HepG2 (cell line): ENCODE results near the gene CARD19. TPM values are rescaled to one million over a fixed set of nuclear protein-coding genes. Genes with fewer than 3 reads are reported as not detected.
A peak's percentile ranks its signal among the peaks of the same experiment; 100 is the strongest.

Experiments used
- ATAC-seq: fragments of 200-7000 bp; cut with Tn5 transposase; 3 replicates; pipeline ENCODE4 v1.9.1; 2020; ENCODE audit warnings: mild to moderate bottlenecking, moderate library complexity
- BruUV-seq: library from RNA; stranded (reverse); fragments of 400-500 nt; replicated peaks from 2 replicates; lab custom pipeline; 2021; lab: Mats Ljungman, UMichigan
- CTCF ChIA-PET: fragments of 300-600 bp; formaldehyde crosslinking; extraction: SDS; loops from one replicate; lab custom pipeline; 2021; ENCODE audit warnings: low total read pairs, inconsistent platforms, low intra/inter-chr PET ratio; lab: Yijun Ruan, JAX
- POLR2A ChIA-PET: fragments of 350-600 bp; sonication (Branson Sonifier 250); formaldehyde crosslinking; loops from one replicate; lab custom pipeline; 2020; ENCODE audit warnings: antibody characterized with exemption, inconsistent platforms; lab: Yijun Ruan, JAX
- DNase-seq: peaks from one replicate; pipeline ENCODE4 v3.0.0-alpha.2; 2015; ENCODE audit warnings: low spot score
- FAIRE-seq: peaks from 3 replicates; lab custom pipeline; 2011; peaks lifted over from hg19 to GRCh38; lab: Jason Lieb, UNC
- H2AFZ ChIP-seq: one replicate; pipeline ENCODE4 v1.6.1; 2011; ENCODE audit warnings: low read length, inconsistent platforms
- H3K27ac ChIP-seq: fragments of 300-600 bp; 3 replicates; pipeline ENCODE4 v1.8.0; 2011; ENCODE audit warnings: mixed run types, mild to moderate bottlenecking, mixed read lengths, low read length, inconsistent platforms; ENCODE audit not compliant: insufficient read depth; ENCODE audit errors: extremely low read length
- H3K27me3 ChIP-seq, 2 experiments: fragments of 200-600 bp in 1 of 2; 2 replicates in 1 of 2; 3 replicates in 1 of 2; pipeline versions ENCODE4 v1.6.0 to v1.8.0; 2011; ENCODE audit warnings: low read length in 2 of 2, mild to moderate bottlenecking in 2 of 2, moderate library complexity in 2 of 2, inconsistent platforms in 1 of 2; ENCODE audit not compliant: insufficient read depth in 2 of 2, control insufficient read depth in 1 of 2
- H3K36me3 ChIP-seq, 2 experiments: fragments of 200-600 bp in 1 of 2; replicated peaks in 1 of 2; 2 replicates in 1 of 2; 3 replicates in 1 of 2; pipeline versions ENCODE4 v1.5.1 to v1.8.0; 2011; ENCODE audit warnings: low read length in 2 of 2, inconsistent platforms in 1 of 2; ENCODE audit not compliant: insufficient read depth in 2 of 2, control insufficient read depth in 1 of 2
- H3K4me1 ChIP-seq: 2 replicates; pipeline ENCODE4 v1.5.1; 2012; ENCODE audit warnings: low read length, inconsistent platforms; ENCODE audit not compliant: insufficient read depth
- H3K4me2 ChIP-seq: 2 replicates; pipeline ENCODE4 v1.6.0; 2011; ENCODE audit warnings: low read depth, low read length, inconsistent platforms
- H3K4me3 ChIP-seq, 3 experiments: fragments of 200-600 bp in 1 of 3; sonication (generic), shearing (Covaris generic) in 1 of 3; replicated peaks in 1 of 3; 2 replicates each; pipeline ENCODE4 v1.5.1; 2011 to 2016; ENCODE audit warnings: low read length in 3 of 3, inconsistent platforms in 2 of 3, low read depth in 2 of 3, mild to moderate bottlenecking in 2 of 3, control low read depth in 1 of 3, mixed read lengths in 1 of 3; ENCODE audit not compliant: insufficient read depth in 1 of 3
- H3K79me2 ChIP-seq: one replicate; pipeline ENCODE4 v1.6.1; 2011; ENCODE audit warnings: low read length, inconsistent platforms; ENCODE audit not compliant: insufficient read depth
- H3K9ac ChIP-seq: 2 replicates; pipeline ENCODE4 v1.6.0; 2011; ENCODE audit warnings: mild to moderate bottlenecking, low read depth, low read length, inconsistent platforms; ENCODE audit not compliant: insufficient read depth
- H3K9me3 ChIP-seq: 2 replicates; pipeline ENCODE4 v1.5.1; 2012; ENCODE audit warnings: mild to moderate bottlenecking, low read length
- H4K20me1 ChIP-seq: 2 replicates; pipeline ENCODE4 v1.6.0; 2011; ENCODE audit warnings: inconsistent platforms, mild to moderate bottlenecking, low read length, moderate library complexity; ENCODE audit not compliant: insufficient read depth
- BCL6 ChIP-seq: IDR thresholded peaks from 2 replicates; pipeline ENCODE4 v1.6.1; 2016; ENCODE audit warnings: missing genetic modification reagents, missing compliant biosample characterization
- HES4 ChIP-seq: sonication (generic); formaldehyde crosslinking; IDR thresholded peaks from 2 replicates; pipeline ENCODE4 v1.9.0; 2021; ENCODE audit warnings: mild to moderate bottlenecking, missing genetic modification reagents, borderline replicate concordance
- PCBP2 ChIP-seq: fragments of 200-400 bp; formaldehyde crosslinking; optimal IDR thresholded peaks from 2 replicates; pipeline ENCODE3; 2018; ENCODE audit warnings: low read length, low read depth; ENCODE audit not compliant: poor library complexity, severe bottlenecking
- ZNF567 ChIP-seq: sonication (generic); formaldehyde crosslinking; IDR thresholded peaks from 2 replicates; pipeline ENCODE4 v1.8.1; 2023; ENCODE audit warnings: mild to moderate bottlenecking, missing genetic modification reagents, borderline replicate concordance
- WGBS: methylation state at CpG from one replicate; pipeline ENCODE4 v1.1.6; 2017; ENCODE audit warnings: low lambda C conversion rate; 5-methylcytosine and 5-hydroxymethylcytosine counted together
- in situ Hi-C: cut with HindIII; loops from 2 replicates; pipeline ENCODE4 v1.10.0; 2017; ENCODE audit warnings: low pct_unique_long_range_greater_than_20kb; ENCODE audit not compliant: extremely low pct_ligation_motif_present
- intact Hi-C: fragments of 100-400 bp; cut with micrococcal nuclease; formaldehyde crosslinking; loops from one replicate; pipeline ENCODE4 v1.10.0; 2022; ENCODE audit not compliant: unreplicated experiment
- polyA plus RNA-seq, 8 experiments: library from polyadenylated mRNA; depleted of rRNA in 3 of 8; stranded (reverse) in 7 of 8; unstranded in 1 of 8; fragments of >200 nt; fragmentation: Illumina TruSeq in 4 of 8; extraction: Trizol in 4 of 8; gene quantifications; 2 replicates each; pipeline versions ENCODE4 v1.2.1 to v1.2.3, GENCODE V29; 2011 to 2016; ENCODE audit warnings: low read depth in 4 of 8, missing spikeins in 1 of 8, mixed read lengths in 1 of 8; ENCODE audit not compliant: insufficient read depth in 1 of 8
- total RNA-seq, 5 experiments: library from RNA; depleted of rRNA; stranded (reverse); fragments of >200 nt; fragmentation: Illumina TruSeq; extraction: Trizol; gene quantifications; 2 replicates each; pipeline ENCODE4 v1.2.3, GENCODE V29; 2016; ENCODE audit warnings: low read depth in 1 of 5
- TF ChIP-seq, protein P1 (sequence below): sonication (generic); formaldehyde crosslinking; IDR thresholded peaks from 2 replicates; pipeline ENCODE4 v1.5.0; 2020; ENCODE audit warnings: missing genetic modification reagents

CARD19 gene
- total and polyA plus RNA-seq, 2 of the 13 experiments (the other 11 are each of a cell fraction or from before 2014, with no cell fraction given) = 18.4 to 47.2 TPM

DNA sequence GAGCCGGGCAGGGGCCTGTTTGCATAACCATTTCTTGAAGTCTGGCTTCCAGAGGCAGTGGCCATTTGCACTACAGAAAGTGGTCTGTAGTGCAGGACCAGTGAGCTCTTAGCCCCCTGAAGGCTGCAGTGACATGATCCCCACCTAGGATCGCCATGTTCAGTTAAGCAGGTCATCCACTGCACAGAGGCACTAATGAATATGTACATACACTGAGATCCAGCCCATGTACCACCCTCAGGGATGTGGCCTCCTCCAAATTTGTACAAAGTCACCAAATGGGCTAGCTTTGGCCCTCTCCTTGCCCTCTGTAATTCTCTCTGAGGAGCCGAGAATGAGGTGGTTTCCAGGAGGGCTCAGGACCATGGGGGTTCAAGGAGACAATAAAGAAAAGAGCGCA lies 45.8 kb upstream of the CARD19 start:
- intact Hi-C loops = no loop called here
- Histone ChIP-seq H3K36me3 (no peaks in the 10 kb centered on the region), H3K79me2 (no peaks in the 10 kb centered on the region), H3K9me3 (no peaks in the 10 kb centered on the region), H3K27ac (no peak overlapping the region), H4K20me1 (no peaks in the 10 kb centered on the region), H3K9ac (no peak overlapping the region), H3K4me3 (no peak overlapping the region), H3K27me3 (peaks cover 3 to 36% of the 10 kb centered on the region in 2 experiments; a peak in 3 of 5 replicates), H3K4me2 (no peak overlapping the region), H2AFZ (no peak overlapping the region), H3K4me1 (peaks cover 46% of the 10 kb centered on the region)
- BruUV-seq = no TSS peak
- CTCF ChIA-PET = no interaction called here
- DNase-seq (no peak), FAIRE-seq (no peak), ATAC-seq (no peak)
- WGBS = 58% methylated on average over 4 of the region's 4 CpGs
- POLR2A ChIA-PET = no interaction called here
- TF ChIP-seq HES4 (no peak), ZNF567 (CRISPR knock-in tag) (no peak)
- in situ Hi-C loops = no loop called here

DNA sequence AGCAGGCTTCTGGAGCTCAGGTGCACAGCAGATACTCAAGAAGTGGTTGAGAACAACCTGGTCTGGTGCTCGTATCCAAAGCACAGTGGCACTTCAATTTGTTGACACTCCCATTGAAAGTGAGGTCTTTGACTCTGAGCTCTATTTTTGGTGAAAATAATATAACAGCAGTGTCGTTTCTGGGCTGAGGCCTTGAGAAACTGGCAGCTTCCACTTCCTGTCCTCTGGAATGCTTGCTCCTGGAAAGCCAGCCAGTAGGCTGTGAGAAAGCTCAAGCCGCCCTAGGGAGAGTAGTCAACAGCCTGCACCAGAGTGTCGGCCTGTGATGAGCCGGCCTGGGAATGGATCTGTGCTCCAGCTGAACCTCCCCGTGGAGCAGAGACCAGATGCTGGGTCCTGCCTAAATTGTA lies 44.3 kb upstream of the CARD19 start:
- CTCF ChIA-PET = no interaction called here

More for the DNA sequence above, 44.3 kb upstream of the CARD19 start:
- H3K79me2 ChIP-seq = no peaks in the 10 kb centered on the region
- peak; percentile 48; the same call in 1 of the 2 replicates for TF ChIP-seq BCL6 (CRISPR knock-in tag)
- TF ChIP-seq, protein P1, sequence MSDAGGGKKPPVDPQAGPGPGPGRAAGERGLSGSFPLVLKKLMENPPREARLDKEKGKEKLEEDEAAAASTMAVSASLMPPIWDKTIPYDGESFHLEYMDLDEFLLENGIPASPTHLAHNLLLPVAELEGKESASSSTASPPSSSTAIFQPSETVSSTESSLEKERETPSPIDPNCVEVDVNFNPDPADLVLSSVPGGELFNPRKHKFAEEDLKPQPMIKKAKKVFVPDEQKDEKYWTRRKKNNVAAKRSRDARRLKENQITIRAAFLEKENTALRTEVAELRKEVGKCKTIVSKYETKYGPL (CRISPR knock-in tag) = no peak
- no peak for TF ChIP-seq PCBP2
- TF ChIP-seq, all 625 proteins: peak for 1
- intact Hi-C loops = no loop called here
- H3K27me3 ChIP-seq = peaks cover 7 to 42% of the 10 kb centered on the region in 2 experiments; a peak in 3 of 5 replicates
- FAIRE-seq (no peak), ATAC-seq (peak; percentile 55), DNase-seq (no peak)
- H3K9me3 ChIP-seq = no peaks in the 10 kb centered on the region
- H4K20me1 ChIP-seq = no peaks in the 10 kb centered on the region
- POLR2A ChIA-PET = no interaction called here
- in situ Hi-C loops = no loop called here
- H3K27ac ChIP-seq = no peak overlapping the region
- peaks cover 51% of the 10 kb centered on the region for H3K4me1 ChIP-seq
- no peak overlapping the region for H3K4me2 ChIP-seq
- H3K36me3 ChIP-seq = no peaks in the 10 kb centered on the region
- BruUV-seq = no TSS peak
- WGBS = 0% methylated on average over 1 of the region's 6 CpGs
- no peak overlapping the region for H3K4me3 ChIP-seq
- no peak overlapping the region for H2AFZ ChIP-seq
- no peak overlapping the region for H3K9ac ChIP-seq
